Measurements from ENCODE around the gene OR6C4. TPM values are rescaled to one million over a fixed set of nuclear protein-coding genes. Genes with fewer than 3 reads are reported as not detected.

Gene OR6C4
- not detected in 2 replicates for total RNA-seq (2013; cell fraction: nucleolus; rRNA removed)
- total RNA-seq (2014; rRNA removed): not detected in 2 replicates
- not detected in 2 replicates for total RNA-seq (2014; rRNA removed; fragmentation: Illumina TruSeq; extraction: Trizol)
- not detected in 2 replicates for total RNA-seq (2021)
- not detected for polyA plus RNA-seq (2011; ENCODE audit: low read depth)
- not detected in 2 replicates for polyA plus RNA-seq (2011; rRNA removed)
- polyA plus RNA-seq (2011; cell fraction: cytosol; rRNA removed): not detected in 2 replicates
- not detected in 2 replicates for polyA plus RNA-seq (2011; cell fraction: nucleus; rRNA removed)
- not detected in 2 replicates for polyA plus RNA-seq (2012)
- not detected in 2 replicates for polyA plus RNA-seq (2014; fragmentation: Illumina TruSeq; extraction: Trizol)
- not detected for polyA plus RNA-seq (2014; fragmentation: Nextera tagmentation; extraction: Ambion mirVana)
- not detected in 2 replicates for polyA plus RNA-seq (2014; rRNA removed)
- not detected for polyA plus RNA-seq (2016; fragmentation: Nextera tagmentation; extraction: Ambion mirVana)
- not detected in 2 replicates for polyA minus RNA-seq (2011; rRNA and poly(A)+ RNA removed)
- polyA minus RNA-seq (2011; cell fraction: cytosol; rRNA and poly(A)+ RNA removed): not detected in 2 replicates
- polyA minus RNA-seq (2011; cell fraction: nucleus; rRNA and poly(A)+ RNA removed): not detected in 2 replicates
- not detected for Bru-seq, nascent RNA
- not detected for BruChase-seq, experiment 1, labeled RNA remaining after a 6-hour chase
- BruChase-seq, experiment 2, labeled RNA remaining after a 2-hour chase: not detected
- long read RNA-seq, experiment 1: 0 reads
- long read RNA-seq, experiment 2: 0 reads

GRCh38 chr12:55549302-55549701, at the start of gene OR6C4:
TSS of gene OR6C4 (plus strand) at chr12:55549602. CDS start at chr12:55551227, 1,625 bp downstream.
- SMC1A ChIA-PET (ENCODE audit: uncharacterized antibody, unreplicated experiment): no interaction called here
- H3K27me3 ChIP-seq (replicated peaks in 1 of 2; ENCODE audit: control insufficient read depth in 2 of 2, insufficient read depth in 2 of 2, low read length in 1 of 2): no peaks in the 10 kb centered on the region; a peak in 1 of 4 replicates
- POLR2A ChIA-PET: no interaction called here
- no peaks in the 10 kb centered on the region for H3K79me2 ChIP-seq (ENCODE audit: control insufficient read depth, insufficient read depth, low read length)
- no peak for DNase-seq (ENCODE audit: low read depth, low spot score)
- H3K4me1 ChIP-seq (ENCODE audit: control insufficient read depth, insufficient read depth, low read length): no peaks in the 10 kb centered on the region
- no peak for TF ChIP-seq CREM (IDR thresholded peaks at IDR 0.05; ENCODE audit: low read depth)
- TF ChIP-seq IRF5 (IDR thresholded peaks at IDR 0.05; ENCODE audit: borderline replicate concordance): no peak
- no peak for TF ChIP-seq MEF2A (IDR thresholded peaks at IDR 0.05; ENCODE audit: insufficient read depth, low read depth, low read length)
- TF ChIP-seq BCL11A (IDR thresholded peaks at IDR 0.05; ENCODE audit: low read depth, low read length): no peak
- TF ChIP-seq CEBPB (IDR thresholded peaks at IDR 0.05; ENCODE audit: borderline replicate concordance in 1 of 2, low read depth in 2 of 2, low read length in 2 of 2): no peak
- TF ChIP-seq WRNIP1 (IDR thresholded peaks at IDR 0.05; ENCODE audit: borderline replicate concordance, low read depth, low read length): no peak
- TF ChIP-seq YBX1 (IDR thresholded peaks at IDR 0.05): no peak
- no peak for TF ChIP-seq RAD21 (IDR thresholded peaks at IDR 0.05; ENCODE audit: insufficient read depth, low read depth, low read length)
- TF ChIP-seq BMI1 (IDR thresholded peaks at IDR 0.05; ENCODE audit: borderline replicate concordance): no peak
- TF ChIP-seq NFYB (IDR thresholded peaks at IDR 0.05; ENCODE audit: insufficient read depth, low read depth, low read length): no peak
- TF ChIP-seq NFYA (IDR thresholded peaks at IDR 0.05; ENCODE audit: borderline replicate concordance, low read depth, low read length): no peak
- no peak for TF ChIP-seq PKNOX1 (IDR thresholded peaks at IDR 0.05)
- no peak for TF ChIP-seq ZNF24 (IDR thresholded peaks at IDR 0.05)
- no peak for TF ChIP-seq SMARCA5 (IDR thresholded peaks at IDR 0.05)
- TF ChIP-seq CREB1 (IDR thresholded peaks at IDR 0.05; ENCODE audit: low read depth): no peak
- no peak for TF ChIP-seq CBX3 (IDR thresholded peaks at IDR 0.05; ENCODE audit: borderline replicate concordance, low read depth)
- no peak for TF ChIP-seq SMC3 (IDR thresholded peaks at IDR 0.05; ENCODE audit: borderline replicate concordance, low read length)
- H3K36me3 ChIP-seq (ENCODE audit: control insufficient read depth in 2 of 2, insufficient read depth in 2 of 2, low read length in 1 of 2): no peaks in the 10 kb centered on the region
- no peaks in the 10 kb centered on the region for H3K9me3 ChIP-seq (replicated peaks; ENCODE audit: control insufficient read depth, insufficient read depth, low read length)
- no peak for ATAC-seq
- no peak within 1 kb of the TSS for H3K27ac ChIP-seq (ENCODE audit: control insufficient read depth, insufficient read depth)
- CTCF ChIA-PET: no interaction called here
- H4K20me1 ChIP-seq (ENCODE audit: control insufficient read depth, insufficient read depth): no peaks in the 10 kb centered on the region
- H3K4me2 ChIP-seq (ENCODE audit: control insufficient read depth, insufficient read depth): no peak within 1 kb of the TSS
- RAD21 ChIA-PET (ENCODE audit: unreplicated experiment): no interaction called here
- WGBS (ENCODE audit: insufficient coverage, insufficient replicate concordance, low lambda C conversion rate, missing lambda C conversion rate): 0% methylated on average over 2 of the region's 2 CpGs
- no peak within 1 kb of the TSS for H2AFZ ChIP-seq (ENCODE audit: control insufficient read depth, low read depth, low read length)
- intact Hi-C loops (cut with micrococcal nuclease; ENCODE audit: unreplicated experiment): no loop called here
- in situ Hi-C loops (cut with MboI): no loop called here
- H3K9ac ChIP-seq (ENCODE audit: control insufficient read depth, insufficient read depth, low read length): no peak within 1 kb of the TSS
- no peak for FAIRE-seq
- no peak within 1 kb of the TSS for H3K4me3 ChIP-seq
- BruUV-seq (replicated peaks): no TSS peak
